NCI-H524 treated with DMSO at 0.1 percent for 48 hours (cell line): ENCODE results near the gene TOGARAM1.
A peak's percentile ranks its signal among the peaks of the same experiment; 100 is the strongest.

ENCODE experiments used
- DNase-seq: peaks from one replicate; lab custom pipeline; 2025; lab: John Stamatoyannopoulos, UW

The TOGARAM1 gene

DNA sequence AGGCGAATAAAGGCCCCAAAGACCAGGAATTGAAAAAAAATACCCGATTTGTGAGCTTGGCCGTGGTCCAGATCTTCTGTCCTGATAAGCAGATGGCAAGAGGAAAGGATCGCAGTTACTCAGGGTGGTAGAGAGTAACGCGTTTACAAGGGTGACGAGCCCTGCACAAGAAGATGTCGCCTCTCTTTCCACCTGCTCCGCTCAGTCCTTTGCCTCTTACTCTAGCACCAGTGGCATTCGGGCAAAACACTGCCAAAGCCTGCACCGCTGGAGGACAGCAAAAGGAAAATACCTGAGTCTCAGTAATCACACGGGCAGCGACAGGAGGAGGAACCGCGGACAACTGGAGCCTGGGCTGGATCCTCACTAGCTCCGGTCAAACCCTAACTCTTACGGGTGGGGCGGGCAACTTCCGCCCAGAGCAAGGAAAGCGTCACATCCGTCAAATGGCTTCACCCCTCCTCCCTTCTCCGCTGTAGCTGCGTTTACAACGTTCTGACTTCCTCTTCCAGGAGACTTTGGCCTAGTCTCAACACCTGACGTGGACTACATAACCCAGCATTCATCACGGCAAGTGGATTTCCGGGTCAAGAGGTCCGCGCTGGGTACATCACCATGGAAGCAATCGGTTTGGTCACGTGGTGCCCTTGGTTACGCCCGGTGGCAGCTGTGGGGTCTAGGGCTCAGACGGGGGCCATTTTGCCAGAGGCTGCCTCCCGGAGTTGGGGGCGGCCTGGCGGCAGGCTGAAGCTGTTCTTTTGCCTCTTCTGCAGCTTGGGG is at the start of gene TOGARAM1, which contains the start of gene KLHL28:
TOGARAM1 (plus strand) TSS at position 637 of the 780 bp plus-strand sequence. CDS start 232 bp downstream, outside the sequence.
KLHL28 (minus strand) TSS at position 394 of the 780 bp plus-strand sequence. CDS start 16,019 bp downstream, outside the sequence.
- DNase-seq = peak; percentile 100

- no peak for DNase-seq
These were observed 47.1 kb upstream of the TOGARAM1 start for GRCh38 chr14:44914849-44915248.

- no peak for DNase-seq
These were observed 33.2 kb upstream of the TOGARAM1 start for GRCh38 chr14:44928793-44929192.

GRCh38 chr14:44935155-44935554 is 26.8 kb upstream of the TOGARAM1 start:
- DNase-seq = no peak

GRCh38 chr14:44937547-44937946 is 24.4 kb upstream of the TOGARAM1 start:
- no peak for DNase-seq

DNA sequence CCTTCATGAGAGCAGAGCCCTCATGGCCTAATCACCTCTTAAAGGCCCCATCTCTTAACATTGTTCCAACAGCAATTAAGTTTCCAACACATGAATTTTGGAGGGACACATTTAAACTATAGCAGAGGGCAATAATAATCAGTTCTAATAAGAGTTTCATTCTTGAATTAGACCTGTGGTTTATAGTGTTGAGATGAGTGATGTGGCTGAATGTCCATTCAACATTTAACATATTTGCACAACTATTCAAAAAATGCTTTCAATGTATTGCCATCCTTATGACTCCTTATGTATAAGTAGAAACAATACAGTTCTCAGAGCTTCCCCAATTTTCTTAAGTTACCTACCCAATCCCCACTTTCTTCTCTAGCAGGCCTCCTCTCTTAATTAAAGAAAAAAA is 21.8 kb upstream of the TOGARAM1 start:
- no peak for DNase-seq

DNA sequence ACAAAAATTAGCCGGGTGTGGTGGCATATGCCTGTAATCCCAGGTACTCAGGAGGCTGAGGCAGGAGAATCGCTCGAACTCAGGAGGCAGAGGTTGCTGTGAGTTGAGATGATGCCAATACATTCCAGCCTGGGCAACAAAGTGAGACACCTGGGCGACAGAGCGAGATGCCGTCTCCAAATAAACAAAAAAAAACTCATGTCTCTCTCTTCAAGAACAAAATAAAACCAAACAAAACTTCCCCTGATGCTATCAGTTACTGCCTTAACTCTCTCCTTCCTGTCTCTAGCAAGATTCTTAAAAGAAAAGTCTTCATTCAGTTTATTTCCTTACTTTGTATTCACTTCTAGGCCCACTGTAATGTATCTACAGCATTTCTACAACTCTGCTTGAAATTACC is 21.0 kb upstream of the TOGARAM1 start:
- DNase-seq = no peak

GRCh38 chr14:44941591-44941990 is 20.4 kb upstream of the TOGARAM1 start:
- no peak for DNase-seq

- DNase-seq = no peak
These were observed 19.6 kb upstream of the TOGARAM1 start for GRCh38 chr14:44942436-44942835.

DNA sequence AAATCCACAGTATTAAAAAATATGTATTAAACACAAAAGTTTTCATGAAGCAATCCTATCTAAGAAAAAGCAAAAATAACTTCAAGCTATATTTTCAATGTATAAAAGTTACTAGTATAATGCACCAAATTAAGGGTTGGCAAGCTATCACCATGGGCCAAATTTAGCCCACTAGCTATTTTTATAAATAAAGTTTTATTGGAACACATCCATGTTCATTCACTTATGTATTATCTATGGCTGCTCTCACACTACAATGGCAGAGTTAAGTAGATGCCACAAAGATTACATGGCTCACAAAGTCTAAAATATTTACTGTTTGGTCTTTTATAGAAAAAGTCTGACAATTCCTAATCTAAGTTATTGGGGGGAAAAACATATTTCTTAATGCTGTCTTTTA is 17.9 kb upstream of the TOGARAM1 start:
- DNase-seq = no peak

- DNase-seq = no peak
These were observed 16.7 kb upstream of the TOGARAM1 start for GRCh38 chr14:44945264-44945663.

DNA sequence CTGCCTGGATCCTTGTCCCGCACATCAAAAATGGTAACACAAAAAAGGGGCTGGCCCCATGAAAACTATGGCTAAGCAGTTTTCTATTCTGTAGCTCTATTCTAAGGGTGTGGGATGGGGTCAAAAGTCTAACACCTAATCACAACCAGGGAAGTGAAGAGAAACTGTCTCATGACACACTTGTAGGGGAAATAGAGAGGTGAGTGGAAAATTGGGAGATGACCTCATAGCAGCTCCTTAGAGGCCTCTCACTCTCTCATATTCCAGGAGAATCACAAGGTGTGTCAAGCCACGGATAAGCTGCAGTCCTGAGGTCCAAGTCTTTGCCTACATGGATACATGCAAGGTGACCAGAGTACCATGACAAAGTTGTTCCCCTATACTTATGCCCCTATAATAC is 10.9 kb upstream of the TOGARAM1 start:
- no peak for DNase-seq

- DNase-seq = no peak
These were observed 9.4 kb upstream of the TOGARAM1 start for GRCh38 chr14:44952391-44953110.

DNA sequence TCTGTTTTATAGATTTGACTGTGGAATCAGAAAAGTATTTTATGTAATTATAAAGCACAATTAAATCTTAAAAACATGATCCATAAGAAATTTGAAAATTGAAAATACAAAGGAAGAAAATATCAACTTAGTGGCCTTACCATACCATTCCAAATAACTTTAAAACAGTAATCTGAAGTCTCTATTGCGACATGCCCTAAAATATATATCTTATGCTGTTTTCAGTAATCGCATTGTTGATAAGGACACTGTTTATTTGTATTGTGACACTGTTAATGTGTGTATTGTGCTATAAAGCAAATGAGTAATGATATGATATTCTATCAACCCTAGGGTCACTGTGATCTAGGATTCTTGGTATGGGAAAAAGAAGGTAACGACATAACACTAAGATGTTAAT is 7.2 kb upstream of the TOGARAM1 start:
- DNase-seq = no peak

DNA sequence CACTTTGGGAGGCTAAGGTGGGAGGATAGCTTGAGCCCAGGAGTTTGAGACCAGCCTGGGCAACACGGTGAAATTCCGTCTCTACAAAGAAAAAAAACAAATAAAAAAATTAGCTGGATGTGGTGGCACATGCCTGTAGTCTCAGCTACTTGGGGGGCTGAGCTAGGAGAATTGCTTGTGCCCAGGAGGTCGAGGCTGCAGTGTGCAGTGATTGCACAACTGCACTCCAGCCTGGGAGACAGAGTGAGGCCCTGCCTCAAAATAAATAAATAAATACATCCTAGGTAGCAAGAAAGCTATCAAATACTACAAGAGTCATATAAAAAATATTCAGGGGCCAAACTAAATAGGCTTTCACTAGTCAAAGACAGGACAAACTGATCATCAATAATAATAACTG is 6.5 kb upstream of the TOGARAM1 start:
- no peak for DNase-seq

GRCh38 chr14:44956866-44957265 is 5.1 kb upstream of the TOGARAM1 start:
- no peak for DNase-seq

DNA sequence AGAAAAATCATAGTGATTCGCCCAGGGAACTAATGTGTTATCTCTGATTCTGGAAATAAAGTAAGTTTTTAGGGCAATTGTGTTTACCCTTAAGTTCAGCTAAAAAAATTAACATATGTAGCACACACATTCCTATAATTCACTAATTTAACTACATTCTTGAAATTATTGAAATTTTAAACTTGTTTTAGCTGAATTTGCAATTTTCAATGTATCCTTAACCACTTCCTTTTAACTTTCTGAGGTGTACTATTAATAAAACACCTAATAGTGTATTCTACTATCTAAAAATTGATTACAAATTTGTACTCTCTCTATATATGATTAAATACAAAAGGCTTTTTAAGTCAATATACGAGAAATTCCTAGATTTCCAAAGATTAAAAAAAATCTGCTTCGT is 2.5 kb upstream of the TOGARAM1 start:
- DNase-seq = no peak

- no peak for DNase-seq
These were observed 1.8 kb upstream of the TOGARAM1 start for GRCh38 chr14:44960146-44960545.

GRCh38 chr14:44960646-44961045 is 1.3 kb upstream of the TOGARAM1 start:
- DNase-seq = no peak

GRCh38 chr14:44961151-44961553 is 838 bp upstream of the TOGARAM1 start:
- no peak for DNase-seq

DNA sequence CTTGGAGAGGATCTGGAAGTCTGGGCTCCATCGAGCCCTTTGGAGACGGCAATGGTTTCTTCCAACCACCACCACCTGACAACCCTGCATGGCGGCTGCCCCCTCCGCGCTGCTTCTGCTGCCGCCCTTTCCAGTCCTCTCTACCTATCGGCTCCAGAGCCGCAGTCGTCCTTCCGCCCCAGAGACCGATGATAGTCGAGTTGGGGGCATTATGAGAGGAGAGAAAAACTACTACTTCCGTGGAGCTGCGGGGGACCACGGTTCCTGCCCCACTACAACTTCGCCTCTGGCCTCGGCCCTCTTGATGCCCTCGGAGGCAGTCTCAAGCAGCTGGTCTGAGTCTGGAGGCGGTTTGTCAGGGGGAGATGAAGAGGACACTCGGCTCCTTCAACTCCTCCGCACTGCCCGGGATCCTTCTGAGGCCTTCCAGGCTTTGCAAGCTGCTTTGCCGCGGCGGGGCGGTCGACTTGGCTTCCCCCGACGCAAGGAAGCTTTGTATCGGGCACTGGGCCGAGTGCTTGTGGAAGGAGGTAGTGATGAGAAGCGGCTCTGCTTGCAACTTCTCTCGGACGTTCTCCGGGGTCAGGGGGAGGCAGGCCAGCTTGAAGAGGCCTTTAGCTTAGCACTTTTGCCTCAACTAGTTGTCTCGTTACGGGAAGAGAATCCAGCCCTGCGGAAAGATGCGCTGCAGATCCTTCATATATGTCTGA is 499 bp downstream of the TOGARAM1 start:
- DNase-seq = no peak

DNA sequence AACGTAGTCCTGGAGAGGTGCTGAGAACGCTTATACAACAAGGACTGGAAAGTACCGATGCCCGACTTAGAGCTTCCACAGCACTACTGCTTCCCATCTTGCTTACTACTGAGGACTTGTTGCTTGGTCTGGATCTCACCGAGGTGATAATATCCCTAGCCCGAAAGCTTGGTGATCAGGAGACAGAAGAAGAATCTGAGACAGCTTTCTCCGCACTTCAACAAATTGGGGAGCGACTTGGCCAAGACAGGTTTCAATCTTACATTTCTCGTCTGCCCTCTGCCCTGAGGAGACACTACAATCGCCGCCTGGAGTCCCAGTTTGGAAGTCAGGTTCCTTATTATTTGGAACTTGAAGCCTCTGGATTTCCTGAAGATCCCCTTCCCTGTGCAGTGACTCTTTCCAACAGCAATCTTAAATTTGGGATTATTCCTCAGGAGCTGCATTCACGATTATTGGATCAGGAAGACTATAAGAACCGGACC is 1.1 kb downstream of the TOGARAM1 start:
- no peak for DNase-seq
